Neural cell (in vitro differentiated cells): ENCODE data around the gene RRAGD. TPM values are rescaled to one million over a fixed set of nuclear protein-coding genes. Genes with fewer than 3 reads are reported as not detected.
A peak's percentile ranks its signal among the peaks of the same experiment; 100 is the strongest.

Source experiments
- H2AFZ ChIP-seq: fragments of 200-600, 300-800 bp; sonication (generic), shearing (Covaris generic); 2 replicates; pipeline ENCODE4 v1.6.0; 2014; ENCODE audit warnings: low read depth, mild to moderate bottlenecking, antibody characterized with exemption, low read length, moderate library complexity
- H3F3A ChIP-seq: fragments of 200-600 bp; shearing (Covaris generic); 2 replicates; pipeline ENCODE4 v1.6.1; 2016; ENCODE audit warnings: mild to moderate bottlenecking, moderate library complexity, mixed read lengths, antibody characterized with exemption, low read length; ENCODE audit not compliant: insufficient read depth, poor library complexity, severe bottlenecking
- H3K27ac ChIP-seq: fragments of 200-600, 300-800 bp; sonication (generic), shearing (Covaris generic); 2 replicates; pipeline ENCODE4 v1.5.1; 2014; ENCODE audit warnings: mild to moderate bottlenecking, low read length, moderate library complexity
- H3K27me3 ChIP-seq: fragments of 300-800, 200-600 bp; sonication (generic), shearing (Covaris generic); 2 replicates; pipeline ENCODE4 v1.6.0; 2014; ENCODE audit warnings: mild to moderate bottlenecking, low read depth, low read length, moderate library complexity; ENCODE audit not compliant: insufficient read depth
- H3K36me3 ChIP-seq: fragments of 300-800, 200-600 bp; sonication (generic), shearing (Covaris generic); 2 replicates; pipeline ENCODE4 v1.5.1; 2014; ENCODE audit warnings: mild to moderate bottlenecking, antibody characterized with exemption, low read length, moderate library complexity; ENCODE audit not compliant: insufficient read depth
- H3K4me2 ChIP-seq: fragments of 300-800, 200-600 bp; sonication (generic), shearing (Covaris generic); 2 replicates; pipeline ENCODE4 v1.6.0; 2014; ENCODE audit warnings: mild to moderate bottlenecking, low read length
- H3K4me3 ChIP-seq: fragments of 300-800, 200-600 bp; sonication (generic), shearing (Covaris generic); 2 replicates; pipeline ENCODE4 v1.5.1; 2014; ENCODE audit warnings: mild to moderate bottlenecking, low read length, moderate library complexity
- H3K79me2 ChIP-seq: fragments of 200-600 bp; shearing (Covaris generic); replicated peaks from 2 replicates; pipeline ENCODE4 v1.6.0; 2014; ENCODE audit warnings: mild to moderate bottlenecking, low read length, moderate library complexity; ENCODE audit not compliant: insufficient read depth
- H3K9ac ChIP-seq: fragments of 300-800, 200-600 bp; sonication (generic), shearing (Covaris generic); 2 replicates; pipeline ENCODE4 v1.6.1; 2016; ENCODE audit warnings: mild to moderate bottlenecking, low read length, mixed read lengths
- H3K9me2 ChIP-seq: fragments of 200-600 bp; shearing (Covaris generic); 2 replicates; pipeline ENCODE4 v1.6.1; 2016; ENCODE audit warnings: mild to moderate bottlenecking, low read length, mixed read lengths; ENCODE audit not compliant: insufficient read depth
- H3K9me3 ChIP-seq: fragments of 200-600, 300-800 bp; sonication (generic), shearing (Covaris generic); 2 replicates; pipeline ENCODE4 v1.6.1; 2016; ENCODE audit warnings: mild to moderate bottlenecking, mixed run types, low read length, moderate library complexity, mixed read lengths
- H4K20me1 ChIP-seq: fragments of 200-600 bp; shearing (Covaris generic); 2 replicates; pipeline ENCODE4 v1.6.1; 2016; ENCODE audit warnings: mild to moderate bottlenecking, mixed run types; ENCODE audit not compliant: insufficient read depth
- EZH2 ChIP-seq: fragments of 200-600, 300-800 bp; shearing (Covaris generic), sonication (generic); IDR thresholded peaks from 2 replicates; pipeline ENCODE4 v1.6.1; 2014; ENCODE audit warnings: antibody characterized with exemption, low read length, borderline replicate concordance, mild to moderate bottlenecking; ENCODE audit not compliant: insufficient read depth, poor library complexity, severe bottlenecking
- MXI1 ChIP-seq: fragments of 450-650 bp; conservative IDR thresholded peaks from 2 replicates; pipeline ENCODE4 v1.6.1; 2014; ENCODE audit warnings: antibody characterized with exemption, mild to moderate bottlenecking; ENCODE audit not compliant: poor library complexity, severe bottlenecking
- POLR2AphosphoS5 ChIP-seq: IDR thresholded peaks from 2 replicates; pipeline ENCODE4 v1.6.1; 2012
- RAD21 ChIP-seq: fragments of 450-650 bp; conservative IDR thresholded peaks from 2 replicates; pipeline ENCODE4 v1.6.1; 2014; ENCODE audit warnings: antibody characterized with exemption, mild to moderate bottlenecking, moderate library complexity
- SMC3 ChIP-seq: fragments of 450-650 bp; conservative IDR thresholded peaks from 2 replicates; pipeline ENCODE4 v1.6.1; 2014; ENCODE audit warnings: antibody characterized with exemption, mild to moderate bottlenecking, moderate library complexity; ENCODE audit not compliant: poor library complexity
- polyA plus RNA-seq: library from polyadenylated mRNA; depleted of rRNA; stranded (reverse); fragments of >200 nt; gene quantifications from 2 replicates; pipeline ENCODE4 v1.2.3, GENCODE V29; 2014
- TF ChIP-seq, protein P1 (sequence below): fragments of 450-650 bp; IDR thresholded peaks from 2 replicates; pipeline ENCODE4 v1.5.1; 2014; ENCODE audit warnings: antibody characterized with exemption, mild to moderate bottlenecking, moderate library complexity; ENCODE audit not compliant: poor library complexity, severe bottlenecking

Gene RRAGD
- polyA plus RNA-seq, 1 donor from 2014 or later, result 34.1 TPM

DNA sequence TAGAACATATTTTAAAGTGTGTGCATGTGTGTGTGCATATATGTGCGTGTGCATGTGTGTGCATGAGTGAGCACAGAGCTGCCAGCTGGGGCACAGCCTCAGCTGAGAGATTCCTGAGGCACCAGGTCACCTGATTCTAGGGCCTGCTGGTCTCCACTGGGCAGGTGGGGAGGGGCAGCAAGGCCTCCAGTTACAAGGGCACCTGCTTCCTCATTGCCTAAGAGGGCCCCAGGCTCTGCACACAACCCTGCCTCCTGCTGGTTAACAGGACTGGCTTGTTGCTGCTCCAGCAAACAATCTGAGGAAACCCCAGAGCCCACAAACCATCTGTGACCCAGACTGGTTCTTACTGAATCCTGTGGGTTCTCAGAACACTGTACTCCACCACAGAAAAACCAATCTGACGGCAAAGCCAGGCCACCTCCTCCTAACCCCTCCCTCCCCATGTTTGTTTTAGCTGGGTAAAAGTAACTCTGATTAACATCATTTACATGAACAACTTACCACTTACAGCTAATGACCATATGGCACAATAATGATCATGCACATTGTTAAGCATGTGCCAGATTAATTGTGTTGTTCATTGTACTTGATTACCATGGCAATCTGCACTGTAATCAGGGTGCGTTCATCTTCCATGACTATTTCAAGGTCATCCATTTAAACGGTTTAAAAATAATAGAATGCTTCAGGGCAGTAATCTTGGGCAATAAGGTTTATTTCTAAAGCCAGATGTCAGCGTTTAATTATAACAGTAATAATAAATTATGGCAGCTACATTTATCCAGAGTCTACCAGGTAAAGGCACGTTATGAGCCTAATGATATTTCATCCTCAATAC lies 36.4 kb downstream of the RRAGD start:
- H3K9ac ChIP-seq, result no peak overlapping the region
- no peak overlapping the region for H2AFZ ChIP-seq
- H3K27ac ChIP-seq, result no peak overlapping the region
- H4K20me1 ChIP-seq, result no peaks in the 10 kb centered on the region
- H3K36me3 ChIP-seq, result peaks cover 17% of the 10 kb centered on the region
- H3K9me3 ChIP-seq, result no peaks in the 10 kb centered on the region
- H3K4me2 ChIP-seq, result no peak overlapping the region
- H3K27me3 ChIP-seq, result no peaks in the 10 kb centered on the region
- H3K9me2 ChIP-seq, result no peaks in the 10 kb centered on the region
- TF ChIP-seq, protein P1, sequence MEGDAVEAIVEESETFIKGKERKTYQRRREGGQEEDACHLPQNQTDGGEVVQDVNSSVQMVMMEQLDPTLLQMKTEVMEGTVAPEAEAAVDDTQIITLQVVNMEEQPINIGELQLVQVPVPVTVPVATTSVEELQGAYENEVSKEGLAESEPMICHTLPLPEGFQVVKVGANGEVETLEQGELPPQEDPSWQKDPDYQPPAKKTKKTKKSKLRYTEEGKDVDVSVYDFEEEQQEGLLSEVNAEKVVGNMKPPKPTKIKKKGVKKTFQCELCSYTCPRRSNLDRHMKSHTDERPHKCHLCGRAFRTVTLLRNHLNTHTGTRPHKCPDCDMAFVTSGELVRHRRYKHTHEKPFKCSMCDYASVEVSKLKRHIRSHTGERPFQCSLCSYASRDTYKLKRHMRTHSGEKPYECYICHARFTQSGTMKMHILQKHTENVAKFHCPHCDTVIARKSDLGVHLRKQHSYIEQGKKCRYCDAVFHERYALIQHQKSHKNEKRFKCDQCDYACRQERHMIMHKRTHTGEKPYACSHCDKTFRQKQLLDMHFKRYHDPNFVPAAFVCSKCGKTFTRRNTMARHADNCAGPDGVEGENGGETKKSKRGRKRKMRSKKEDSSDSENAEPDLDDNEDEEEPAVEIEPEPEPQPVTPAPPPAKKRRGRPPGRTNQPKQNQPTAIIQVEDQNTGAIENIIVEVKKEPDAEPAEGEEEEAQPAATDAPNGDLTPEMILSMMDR, result peak; percentile 13
- no peak for TF ChIP-seq RAD21
- H3K4me3 ChIP-seq, result no peak overlapping the region
- H3K79me2 ChIP-seq, result no peaks in the 10 kb centered on the region
- H3F3A ChIP-seq, result no peaks in the 10 kb centered on the region

DNA sequence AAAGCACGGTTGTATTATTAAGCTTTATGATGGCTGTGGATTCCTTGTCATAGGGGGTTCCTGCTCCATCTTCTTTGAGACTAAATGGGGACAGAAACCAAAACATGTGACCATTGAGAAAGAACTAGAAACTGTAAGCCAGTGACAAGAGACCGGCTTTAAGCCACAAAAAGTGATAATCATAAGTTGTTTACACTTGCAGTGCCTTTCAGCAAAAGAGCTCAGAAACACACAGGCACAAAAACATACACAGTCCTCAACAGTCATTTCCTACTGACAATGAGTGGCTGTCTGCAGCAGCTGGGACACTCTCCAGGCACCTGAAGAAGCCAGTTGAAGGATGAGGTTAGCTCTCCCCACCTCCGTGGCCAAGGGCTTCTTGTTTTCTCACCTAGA lies 39.6 kb downstream of the RRAGD start:
- Histone ChIP-seq H3F3A (no peaks in the 10 kb centered on the region), H3K27ac (no peak overlapping the region), H3K4me2 (no peak overlapping the region), H3K9me3 (no peaks in the 10 kb centered on the region), H3K36me3 (peaks cover 16% of the 10 kb centered on the region), H3K9ac (no peak overlapping the region), H2AFZ (no peak overlapping the region), H3K9me2 (no peaks in the 10 kb centered on the region), H3K27me3 (no peaks in the 10 kb centered on the region), H3K4me3 (no peak overlapping the region), H4K20me1 (no peaks in the 10 kb centered on the region), H3K79me2 (no peaks in the 10 kb centered on the region)
- no peak for TF ChIP-seq MXI1
- no peak for TF ChIP-seq EZH2
- TF ChIP-seq POLR2AphosphoS5, result no peak

- Histone ChIP-seq H3K9me2 (no peaks in the 10 kb centered on the region), H3K79me2 (no peaks in the 10 kb centered on the region), H3F3A (no peaks in the 10 kb centered on the region), H4K20me1 (no peaks in the 10 kb centered on the region), H2AFZ (no peak overlapping the region), H3K4me2 (no peak overlapping the region), H3K9me3 (no peaks in the 10 kb centered on the region), H3K27ac (no peak overlapping the region), H3K9ac (no peak overlapping the region), H3K36me3 (peaks cover 11% of the 10 kb centered on the region), H3K27me3 (no peaks in the 10 kb centered on the region), H3K4me3 (no peak overlapping the region)
- TF ChIP-seq, protein P1, result peak; percentile 76
- TF ChIP-seq RAD21, result peak; percentile 66
- TF ChIP-seq POLR2AphosphoS5, result no peak
- TF ChIP-seq SMC3, result peak; percentile 72
These were observed 40.1 kb downstream of the RRAGD start for GRCh38 chr6:89371849-89372505.
